ENCODE measurements around the gene SGCE. TPM values are rescaled to one million over a fixed set of nuclear protein-coding genes. Genes with fewer than 3 reads are reported as not detected.

The SGCE gene
- polyA plus RNA-seq, 1 experiment = 64.0 TPM

DNA sequence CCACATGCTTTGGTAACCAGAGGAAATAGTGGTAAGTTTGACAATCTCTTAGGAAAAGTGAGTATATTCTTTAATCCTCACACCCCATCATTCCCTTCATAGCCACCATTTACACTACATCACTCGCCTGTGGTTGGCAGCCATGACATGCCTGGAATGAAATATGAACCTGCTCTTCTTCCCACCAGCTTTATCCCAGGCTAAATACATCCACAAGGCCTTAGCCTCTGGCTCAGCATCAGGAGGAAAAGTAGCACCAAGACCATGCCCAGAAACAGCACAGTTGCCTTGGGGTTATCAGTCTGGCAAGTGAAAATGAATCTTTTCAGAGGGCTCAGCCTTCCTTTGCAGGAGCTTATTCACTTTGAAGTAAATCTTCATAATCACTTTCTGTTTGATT lies 40.3 kb downstream of the SGCE start:
- H3K36me3 ChIP-seq (ENCODE audit: control insufficient read depth, insufficient read depth, low read length) = no peaks in the 10 kb centered on the region; the same call in 1 of the 2 replicates
- ChIA-PET POLR2A (no interaction called here), CTCF (no interaction called here)
- TF ChIP-seq, protein P1, sequence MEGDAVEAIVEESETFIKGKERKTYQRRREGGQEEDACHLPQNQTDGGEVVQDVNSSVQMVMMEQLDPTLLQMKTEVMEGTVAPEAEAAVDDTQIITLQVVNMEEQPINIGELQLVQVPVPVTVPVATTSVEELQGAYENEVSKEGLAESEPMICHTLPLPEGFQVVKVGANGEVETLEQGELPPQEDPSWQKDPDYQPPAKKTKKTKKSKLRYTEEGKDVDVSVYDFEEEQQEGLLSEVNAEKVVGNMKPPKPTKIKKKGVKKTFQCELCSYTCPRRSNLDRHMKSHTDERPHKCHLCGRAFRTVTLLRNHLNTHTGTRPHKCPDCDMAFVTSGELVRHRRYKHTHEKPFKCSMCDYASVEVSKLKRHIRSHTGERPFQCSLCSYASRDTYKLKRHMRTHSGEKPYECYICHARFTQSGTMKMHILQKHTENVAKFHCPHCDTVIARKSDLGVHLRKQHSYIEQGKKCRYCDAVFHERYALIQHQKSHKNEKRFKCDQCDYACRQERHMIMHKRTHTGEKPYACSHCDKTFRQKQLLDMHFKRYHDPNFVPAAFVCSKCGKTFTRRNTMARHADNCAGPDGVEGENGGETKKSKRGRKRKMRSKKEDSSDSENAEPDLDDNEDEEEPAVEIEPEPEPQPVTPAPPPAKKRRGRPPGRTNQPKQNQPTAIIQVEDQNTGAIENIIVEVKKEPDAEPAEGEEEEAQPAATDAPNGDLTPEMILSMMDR (IDR thresholded peaks at IDR 0.05; ENCODE audit: insufficient read depth, low read depth, low read length) = no peak
- DNase-seq (ENCODE audit: low read depth) = no peak
- H3K27me3 ChIP-seq (ENCODE audit: control insufficient read depth, insufficient read depth, low read length) = no peaks in the 10 kb centered on the region
- H3K4me3 ChIP-seq (ENCODE audit: low read depth, low read length) = no peak overlapping the region

DNA sequence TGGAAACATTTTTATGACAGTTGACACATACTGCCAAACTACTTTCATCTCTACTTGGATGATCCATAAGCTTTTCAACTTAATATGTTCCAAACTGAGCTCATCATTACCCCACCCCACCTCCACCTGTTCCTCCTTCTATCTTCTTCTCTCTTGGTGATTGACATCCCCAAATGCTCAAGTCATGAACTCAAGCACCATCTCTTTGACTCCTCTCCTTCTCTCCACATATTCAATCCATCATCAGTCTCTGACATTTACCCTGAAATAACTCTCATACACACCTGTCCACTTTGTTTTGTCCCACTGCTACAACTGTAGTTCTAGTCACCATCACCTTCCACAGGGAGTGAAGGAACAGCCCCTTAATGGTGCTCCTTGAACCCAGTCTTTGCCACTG lies 43.3 kb downstream of the SGCE start:
- no peaks in the 10 kb centered on the region for H3K36me3 ChIP-seq (ENCODE audit: control insufficient read depth, insufficient read depth, low read length)
- H3K4me3 ChIP-seq (ENCODE audit: low read depth, low read length) = no peak overlapping the region
- POLR2A ChIA-PET = no interaction called here
- CTCF ChIA-PET = no interaction called here
- TF ChIP-seq, protein P1 (IDR thresholded peaks at IDR 0.05; ENCODE audit: insufficient read depth, low read depth, low read length) = no peak
- no peaks in the 10 kb centered on the region for H3K27me3 ChIP-seq (ENCODE audit: control insufficient read depth, insufficient read depth, low read length)
- no peak for DNase-seq (ENCODE audit: low read depth)

DNA sequence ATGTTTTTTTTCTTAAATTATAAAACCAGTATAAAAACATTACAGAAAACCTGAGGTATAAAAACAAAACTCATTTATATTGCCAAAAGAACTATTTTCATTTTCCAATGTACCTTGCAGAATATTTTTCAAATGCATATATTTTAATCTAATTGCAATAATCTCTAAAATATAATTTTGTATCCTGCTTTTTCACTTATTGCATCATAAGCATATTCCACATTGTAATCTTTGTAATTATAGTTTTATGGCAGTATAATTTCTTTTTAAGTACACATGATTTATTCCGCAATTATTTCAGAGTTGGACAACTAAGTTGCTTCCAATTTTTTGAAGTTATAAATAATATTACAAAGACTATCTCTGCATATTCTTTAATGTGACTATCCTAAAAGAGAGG lies 43.7 kb downstream of the SGCE start:
- H3K36me3 ChIP-seq (ENCODE audit: control insufficient read depth, insufficient read depth, low read length) = no peaks in the 10 kb centered on the region
- H3K27me3 ChIP-seq (ENCODE audit: control insufficient read depth, insufficient read depth, low read length) = no peaks in the 10 kb centered on the region
- CTCF ChIA-PET = no interaction called here
- TF ChIP-seq, protein P1 (IDR thresholded peaks at IDR 0.05; ENCODE audit: insufficient read depth, low read depth, low read length) = no peak
- no peak for DNase-seq (ENCODE audit: low read depth)
- POLR2A ChIA-PET = no interaction called here
- H3K4me3 ChIP-seq (ENCODE audit: low read depth, low read length) = no peak overlapping the region

DNA sequence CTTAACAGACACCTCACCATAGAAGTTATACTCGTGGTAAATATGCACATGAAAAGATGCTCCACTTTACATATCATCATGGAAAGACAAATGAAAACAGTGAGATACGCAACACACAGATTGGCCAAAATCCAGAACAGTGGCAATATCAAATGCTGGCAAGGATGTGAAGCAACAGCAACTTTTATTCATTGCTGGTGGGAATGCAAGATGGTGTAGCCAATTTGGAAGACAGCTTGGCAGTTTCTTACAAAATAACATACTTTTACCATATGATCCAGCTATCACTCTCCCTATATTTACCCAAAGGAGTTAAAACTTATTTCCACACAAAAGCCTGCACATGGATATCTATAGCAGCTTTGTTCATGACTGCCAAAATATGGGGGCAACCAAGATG lies 46.4 kb downstream of the SGCE start:
- ChIA-PET POLR2A (no interaction called here), CTCF (no interaction called here)
- H3K27me3 ChIP-seq (ENCODE audit: control insufficient read depth, insufficient read depth, low read length) = no peaks in the 10 kb centered on the region
- H3K36me3 ChIP-seq (ENCODE audit: control insufficient read depth, insufficient read depth, low read length) = no peaks in the 10 kb centered on the region
- no peak for DNase-seq (ENCODE audit: low read depth)
- TF ChIP-seq, protein P1 (IDR thresholded peaks at IDR 0.05; ENCODE audit: insufficient read depth, low read depth, low read length) = no peak
- no peak overlapping the region for H3K4me3 ChIP-seq (ENCODE audit: low read depth, low read length)

DNA sequence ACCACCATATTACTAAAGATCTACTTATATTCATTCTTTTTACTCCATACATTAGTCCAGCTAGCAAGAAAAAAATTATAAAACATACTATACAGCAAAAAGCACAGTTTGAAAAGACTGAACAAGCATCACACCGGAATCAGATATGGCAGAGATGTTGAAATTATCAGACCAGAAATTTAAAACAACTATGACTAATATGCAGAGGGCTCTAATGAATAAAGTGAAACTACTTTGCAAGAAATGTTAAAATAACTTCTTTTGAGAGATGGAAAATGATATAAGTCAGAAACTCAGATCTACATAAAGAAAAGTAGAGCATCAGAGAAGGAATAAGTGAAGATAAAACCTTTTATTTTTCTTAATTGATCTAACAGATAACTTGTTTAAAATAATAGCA lies 50.9 kb downstream of the SGCE start:
- Histone ChIP-seq H3K4me3 (ENCODE audit: low read depth, low read length) (no peak overlapping the region), H3K27me3 (ENCODE audit: control insufficient read depth, insufficient read depth, low read length) (no peaks in the 10 kb centered on the region), H3K36me3 (ENCODE audit: control insufficient read depth, insufficient read depth, low read length) (no peaks in the 10 kb centered on the region)
- TF ChIP-seq, protein P1 (IDR thresholded peaks at IDR 0.05; ENCODE audit: insufficient read depth, low read depth, low read length) = no peak
- DNase-seq (ENCODE audit: low read depth) = no peak
- CTCF ChIA-PET = no interaction called here
- POLR2A ChIA-PET = no interaction called here
